ENCODE measurements around the gene EHBP1L1. TPM values are rescaled to one million over a fixed set of nuclear protein-coding genes. Genes with fewer than 3 reads are reported as not detected.

Gene EHBP1L1
- total and polyA plus RNA-seq, 2 of the 13 experiments (the other 11 are each of a cell fraction or from before 2014, with no cell fraction given): 8.3 to 10.6 TPM

DNA sequence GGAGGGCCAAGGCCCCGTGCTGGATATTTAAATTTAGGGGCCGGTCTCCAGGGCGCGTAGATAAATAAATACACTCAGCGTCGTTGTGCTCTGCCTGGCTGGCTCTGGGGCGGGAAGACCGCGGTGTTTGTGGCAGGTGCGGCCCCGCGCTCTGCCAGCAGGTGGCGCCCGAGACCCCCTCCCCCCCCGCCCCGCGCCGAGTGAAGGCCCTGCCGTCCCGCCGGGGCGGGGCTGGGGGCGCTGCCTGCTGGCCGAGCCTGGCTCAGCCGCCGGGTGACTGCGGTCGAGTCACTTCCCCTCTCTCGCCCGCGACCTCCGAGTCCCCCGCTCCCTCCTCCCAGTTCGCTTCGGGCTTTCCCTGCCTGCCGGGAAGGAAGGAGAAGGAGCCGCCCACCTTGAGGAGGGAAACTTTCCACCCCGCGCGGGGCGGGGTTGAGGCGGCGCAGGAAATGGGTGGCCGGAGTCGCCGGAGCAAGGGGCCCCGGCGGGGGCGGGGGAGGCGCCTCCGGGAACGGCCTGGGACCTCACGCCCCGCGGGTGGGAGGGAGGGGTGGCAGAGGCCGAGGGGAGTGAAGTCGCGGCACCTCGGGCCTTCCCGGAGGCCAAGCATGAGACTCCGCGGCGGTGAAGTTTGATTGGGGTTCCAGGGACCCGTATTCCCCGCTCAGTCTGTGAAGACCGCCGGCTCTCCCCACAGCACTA is 1.6 kb upstream of the EHBP1L1 start (continued):
- TF ChIP-seq, protein P1, sequence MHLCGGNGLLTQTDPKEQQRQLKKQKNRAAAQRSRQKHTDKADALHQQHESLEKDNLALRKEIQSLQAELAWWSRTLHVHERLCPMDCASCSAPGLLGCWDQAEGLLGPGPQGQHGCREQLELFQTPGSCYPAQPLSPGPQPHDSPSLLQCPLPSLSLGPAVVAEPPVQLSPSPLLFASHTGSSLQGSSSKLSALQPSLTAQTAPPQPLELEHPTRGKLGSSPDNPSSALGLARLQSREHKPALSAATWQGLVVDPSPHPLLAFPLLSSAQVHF (CRISPR knock-in tag; IDR thresholded peaks at IDR 0.05): no peak
- TF ChIP-seq, protein P2, sequence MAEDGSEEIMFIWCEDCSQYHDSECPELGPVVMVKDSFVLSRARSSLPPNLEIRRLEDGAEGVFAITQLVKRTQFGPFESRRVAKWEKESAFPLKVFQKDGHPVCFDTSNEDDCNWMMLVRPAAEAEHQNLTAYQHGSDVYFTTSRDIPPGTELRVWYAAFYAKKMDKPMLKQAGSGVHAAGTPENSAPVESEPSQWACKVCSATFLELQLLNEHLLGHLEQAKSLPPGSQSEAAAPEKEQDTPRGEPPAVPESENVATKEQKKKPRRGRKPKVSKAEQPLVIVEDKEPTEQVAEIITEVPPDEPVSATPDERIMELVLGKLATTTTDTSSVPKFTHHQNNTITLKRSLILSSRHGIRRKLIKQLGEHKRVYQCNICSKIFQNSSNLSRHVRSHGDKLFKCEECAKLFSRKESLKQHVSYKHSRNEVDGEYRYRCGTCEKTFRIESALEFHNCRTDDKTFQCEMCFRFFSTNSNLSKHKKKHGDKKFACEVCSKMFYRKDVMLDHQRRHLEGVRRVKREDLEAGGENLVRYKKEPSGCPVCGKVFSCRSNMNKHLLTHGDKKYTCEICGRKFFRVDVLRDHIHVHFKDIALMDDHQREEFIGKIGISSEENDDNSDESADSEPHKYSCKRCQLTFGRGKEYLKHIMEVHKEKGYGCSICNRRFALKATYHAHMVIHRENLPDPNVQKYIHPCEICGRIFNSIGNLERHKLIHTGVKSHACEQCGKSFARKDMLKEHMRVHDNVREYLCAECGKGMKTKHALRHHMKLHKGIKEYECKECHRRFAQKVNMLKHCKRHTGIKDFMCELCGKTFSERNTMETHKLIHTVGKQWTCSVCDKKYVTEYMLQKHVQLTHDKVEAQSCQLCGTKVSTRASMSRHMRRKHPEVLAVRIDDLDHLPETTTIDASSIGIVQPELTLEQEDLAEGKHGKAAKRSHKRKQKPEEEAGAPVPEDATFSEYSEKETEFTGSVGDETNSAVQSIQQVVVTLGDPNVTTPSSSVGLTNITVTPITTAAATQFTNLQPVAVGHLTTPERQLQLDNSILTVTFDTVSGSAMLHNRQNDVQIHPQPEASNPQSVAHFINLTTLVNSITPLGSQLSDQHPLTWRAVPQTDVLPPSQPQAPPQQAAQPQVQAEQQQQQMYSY (CRISPR knock-in tag; IDR thresholded peaks at IDR 0.05): no peak
- no peak for TF ChIP-seq SOX5 (CRISPR knock-in tag; IDR thresholded peaks at IDR 0.05; ENCODE audit: borderline replicate concordance)
- TF ChIP-seq NBN (conservative IDR thresholded peaks at IDR 0.05): no peak
- TF ChIP-seq CENPT (CRISPR knock-in tag; IDR thresholded peaks at IDR 0.05; ENCODE audit: low read depth): no peak
- no peak for TF ChIP-seq ZNF343 (CRISPR knock-in tag; IDR thresholded peaks at IDR 0.05)
- no peak for TF ChIP-seq RARA (CRISPR knock-in tag; IDR thresholded peaks at IDR 0.05)
- TF ChIP-seq EP300 (IDR thresholded peaks at IDR 0.05; ENCODE audit: low read depth in 2 of 2, low read length in 2 of 2): peak in 1 of 2 experiments; percentile 36; a peak in 1 of 4 replicates
- no peak for TF ChIP-seq EP300 (CRISPR knock-in tag; IDR thresholded peaks at IDR 0.05; ENCODE audit: borderline replicate concordance)
- TF ChIP-seq, protein P3, sequence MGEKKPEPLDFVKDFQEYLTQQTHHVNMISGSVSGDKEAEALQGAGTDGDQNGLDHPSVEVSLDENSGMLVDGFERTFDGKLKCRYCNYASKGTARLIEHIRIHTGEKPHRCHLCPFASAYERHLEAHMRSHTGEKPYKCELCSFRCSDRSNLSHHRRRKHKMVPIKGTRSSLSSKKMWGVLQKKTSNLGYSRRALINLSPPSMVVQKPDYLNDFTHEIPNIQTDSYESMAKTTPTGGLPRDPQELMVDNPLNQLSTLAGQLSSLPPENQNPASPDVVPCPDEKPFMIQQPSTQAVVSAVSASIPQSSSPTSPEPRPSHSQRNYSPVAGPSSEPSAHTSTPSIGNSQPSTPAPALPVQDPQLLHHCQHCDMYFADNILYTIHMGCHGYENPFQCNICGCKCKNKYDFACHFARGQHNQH (CRISPR knock-in tag; IDR thresholded peaks at IDR 0.05): peak; percentile 69; the same call in 1 of the 2 replicates
- no peak for TF ChIP-seq THAP11 (CRISPR knock-in tag; IDR thresholded peaks at IDR 0.05)
- TF ChIP-seq HNF4G (IDR thresholded peaks at IDR 0.05; ENCODE audit: borderline replicate concordance, low read depth, low read length): no peak
- TF ChIP-seq HNF4G (CRISPR knock-in tag; IDR thresholded peaks at IDR 0.05; ENCODE audit: borderline replicate concordance, low read depth): no peak
- TF ChIP-seq HNF4A (CRISPR knock-in tag; IDR thresholded peaks at IDR 0.05): no peak
- TF ChIP-seq, protein P4, sequence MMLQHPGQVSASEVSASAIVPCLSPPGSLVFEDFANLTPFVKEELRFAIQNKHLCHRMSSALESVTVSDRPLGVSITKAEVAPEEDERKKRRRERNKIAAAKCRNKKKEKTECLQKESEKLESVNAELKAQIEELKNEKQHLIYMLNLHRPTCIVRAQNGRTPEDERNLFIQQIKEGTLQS (CRISPR knock-in tag; IDR thresholded peaks at IDR 0.05): no peak; the same call in 1 of the 2 replicates
- no peak for TF ChIP-seq NFIC (IDR thresholded peaks at IDR 0.05; ENCODE audit: low read length)
- TF ChIP-seq RNF2 (conservative IDR thresholded peaks at IDR 0.05; ENCODE audit: low read depth): no peak
- TF ChIP-seq ZFP36L1 (CRISPR knock-in tag; IDR thresholded peaks at IDR 0.05): no peak
- TF ChIP-seq TBP (CRISPR knock-in tag; IDR thresholded peaks at IDR 0.05): no peak
- no peak for TF ChIP-seq JDP2 (CRISPR knock-in tag; IDR thresholded peaks at IDR 0.05; ENCODE audit: borderline replicate concordance)
- no peak for TF ChIP-seq ZSCAN31 (CRISPR knock-in tag; IDR thresholded peaks at IDR 0.05; ENCODE audit: low read depth)
- no peak for TF ChIP-seq BRD4 (CRISPR knock-in tag; IDR thresholded peaks at IDR 0.05)
- no peak for TF ChIP-seq ZNF382 (CRISPR knock-in tag; IDR thresholded peaks at IDR 0.05; ENCODE audit: borderline replicate concordance)
- TF ChIP-seq ATF7-NPFF (CRISPR knock-in tag; IDR thresholded peaks at IDR 0.05; ENCODE audit: low read depth): peak; percentile 60; the same call in 1 of the 2 replicates
- TF ChIP-seq, protein P5, sequence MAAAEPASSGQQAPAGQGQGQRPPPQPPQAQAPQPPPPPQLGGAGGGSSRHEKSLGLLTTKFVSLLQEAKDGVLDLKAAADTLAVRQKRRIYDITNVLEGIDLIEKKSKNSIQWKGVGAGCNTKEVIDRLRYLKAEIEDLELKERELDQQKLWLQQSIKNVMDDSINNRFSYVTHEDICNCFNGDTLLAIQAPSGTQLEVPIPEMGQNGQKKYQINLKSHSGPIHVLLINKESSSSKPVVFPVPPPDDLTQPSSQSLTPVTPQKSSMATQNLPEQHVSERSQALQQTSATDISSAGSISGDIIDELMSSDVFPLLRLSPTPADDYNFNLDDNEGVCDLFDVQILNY (CRISPR knock-in tag; conservative IDR thresholded peaks at IDR 0.05): no peak
- TF ChIP-seq ZNF224 (CRISPR knock-in tag; IDR thresholded peaks at IDR 0.05): no peak

Data from HepG2 (cell line).